H1 (cell line): ENCODE results near the gene PVALB. TPM values are rescaled to one million over a fixed set of nuclear protein-coding genes. Genes with fewer than 3 reads are reported as not detected.
A peak's percentile ranks its signal among the peaks of the same experiment; 100 is the strongest.

Experiments used
- ASH2L ChIP-seq: fragments of 200-600, 300-600 bp; sonication (generic); IDR thresholded peaks from one replicate; pipeline ENCODE4 v1.7.1; 2017; ENCODE audit warnings: low read length
- BACH1 ChIP-seq: IDR thresholded peaks from 2 replicates; pipeline ENCODE4 v1.6.1; 2012; ENCODE audit warnings: low read length, improper control_type of control experiment
- CEBPB ChIP-seq: IDR thresholded peaks from 2 replicates; pipeline ENCODE4 v1.6.1; 2012; ENCODE audit warnings: low read depth, low read length
- EP300 ChIP-seq, 2 experiments: IDR thresholded peaks; 1 replicate in 1 of 2; 2 replicates in 1 of 2; pipeline ENCODE4 v1.6.1; 2011 to 2012; ENCODE audit warnings: low read depth in 2 of 2, low read length in 2 of 2, mild to moderate bottlenecking in 2 of 2, borderline replicate concordance in 1 of 2, inconsistent platforms in 1 of 2, moderate library complexity in 1 of 2
- EZH2 ChIP-seq: fragments of 200-600 bp; sonication (generic); IDR thresholded peaks from 2 replicates; pipeline ENCODE4 v1.7.1; 2012; ENCODE audit warnings: low read depth, mild to moderate bottlenecking, moderate library complexity, low read length, inconsistent platforms; ENCODE audit not compliant: severe bottlenecking
- GABPA ChIP-seq: IDR thresholded peaks from 2 replicates; pipeline ENCODE4 v1.6.1; 2011; ENCODE audit warnings: mild to moderate bottlenecking, low read length, moderate library complexity, borderline replicate concordance; ENCODE audit not compliant: insufficient read depth
- GTF2F1 ChIP-seq: IDR thresholded peaks from 2 replicates; pipeline ENCODE4 v1.6.1; 2012; ENCODE audit warnings: low read depth, low read length, improper control_type of control experiment, borderline replicate concordance
- NANOG ChIP-seq: IDR thresholded peaks from 2 replicates; pipeline ENCODE4 v1.6.1; 2011; ENCODE audit warnings: low read length, low read depth, mild to moderate bottlenecking, inconsistent platforms; ENCODE audit not compliant: insufficient read depth, poor library complexity, severe bottlenecking
- PHF8 ChIP-seq: fragments of 200-600 bp; sonication (generic); conservative IDR thresholded peaks from 2 replicates; pipeline ENCODE4 v1.7.1; 2012; ENCODE audit warnings: low read depth, mild to moderate bottlenecking, inconsistent platforms, low read length, moderate library complexity
- POLR2A ChIP-seq, 2 experiments: IDR thresholded peaks; 1 replicate in 1 of 2; 2 replicates in 1 of 2; pipeline ENCODE4 v1.6.1; 2011; ENCODE audit warnings: low read depth in 2 of 2, low read length in 2 of 2, mild to moderate bottlenecking in 2 of 2; ENCODE audit errors: control extremely low read depth in 1 of 2
- RNF2 ChIP-seq: fragments of 200-900, 300-1000 bp; sonication (generic); IDR thresholded peaks from 2 replicates; pipeline ENCODE4 v1.7.1; 2016; ENCODE audit warnings: borderline replicate concordance, low read depth, mild to moderate bottlenecking, antibody characterized with exemption, low read length; ENCODE audit not compliant: poor library complexity, severe bottlenecking; ENCODE audit errors: missing control alignments
- SIN3A ChIP-seq, 2 experiments: IDR thresholded peaks in 1 of 2; conservative IDR thresholded peaks in 1 of 2; 2 replicates each; pipeline ENCODE4 v1.6.1; 2011 to 2012; ENCODE audit warnings: low read length in 2 of 2, improper control_type of control experiment in 1 of 2, low read depth in 1 of 2, mild to moderate bottlenecking in 1 of 2
- SP1 ChIP-seq: IDR thresholded peaks from 2 replicates; pipeline ENCODE4 v1.6.1; 2011; ENCODE audit warnings: low read depth, low read length
- SUZ12 ChIP-seq: fragments of 200-600 bp; sonication (generic); IDR thresholded peaks from 2 replicates; pipeline ENCODE4 v1.6.1; 2012; ENCODE audit warnings: mild to moderate bottlenecking, inconsistent platforms, low read length, moderate library complexity, mixed read lengths
- TBP ChIP-seq: IDR thresholded peaks from 2 replicates; pipeline ENCODE4 v1.6.1; 2011; ENCODE audit warnings: low read depth, low read length, improper control_type of control experiment
- polyA plus RNA-seq, 7 experiments: library from polyadenylated mRNA; depleted of rRNA in 3 of 7; stranded (reverse) in 5 of 7; unstranded in 2 of 7; fragments of >200 nt in 5 of 7; fragments of 200-250 nt in 2 of 7; gene quantifications; 1 replicate in 5 of 7; 2 replicates in 1 of 7; 4 replicates in 1 of 7; pipeline versions ENCODE4 v1.2.1 to v1.2.3, GENCODE V29; 2011 to 2013; ENCODE audit warnings: missing spikeins in 2 of 7, mixed read lengths in 2 of 7
- total RNA-seq: library from RNA; stranded (reverse); fragmentation: NEBNext Ultra II Directional; extraction: Animal tissue kit (Norgen Biotek cat#: 25700); gene quantifications from 2 replicates; pipeline ENCODE4 v1.2.1, GENCODE V29; 2021
- TF ChIP-seq, protein P1 (sequence below), 3 experiments: IDR thresholded peaks; 1 replicate in 2 of 3; 2 replicates in 1 of 3; pipeline versions ENCODE4 v1.5.1 to v1.6.1; 2011; ENCODE audit warnings: low read length in 3 of 3, mild to moderate bottlenecking in 3 of 3, inconsistent platforms in 2 of 3, low read depth in 1 of 3, moderate library complexity in 1 of 3; ENCODE audit not compliant: insufficient read depth in 1 of 3; ENCODE audit errors: control extremely low read depth in 1 of 3
- TF ChIP-seq, protein P2 (sequence below): IDR thresholded peaks from 2 replicates; pipeline ENCODE4 v1.6.1; 2012; ENCODE audit warnings: inconsistent platforms
- TF ChIP-seq, protein P3 (sequence below): IDR thresholded peaks from 2 replicates; pipeline ENCODE4 v1.6.1; 2012; ENCODE audit warnings: low read length, inconsistent platforms

The PVALB gene
- total and polyA plus RNA-seq, 2 of the 8 experiments (the other 6 are each of a cell fraction or from before 2014, with no cell fraction given), result 1.7 to 5.4 TPM

DNA sequence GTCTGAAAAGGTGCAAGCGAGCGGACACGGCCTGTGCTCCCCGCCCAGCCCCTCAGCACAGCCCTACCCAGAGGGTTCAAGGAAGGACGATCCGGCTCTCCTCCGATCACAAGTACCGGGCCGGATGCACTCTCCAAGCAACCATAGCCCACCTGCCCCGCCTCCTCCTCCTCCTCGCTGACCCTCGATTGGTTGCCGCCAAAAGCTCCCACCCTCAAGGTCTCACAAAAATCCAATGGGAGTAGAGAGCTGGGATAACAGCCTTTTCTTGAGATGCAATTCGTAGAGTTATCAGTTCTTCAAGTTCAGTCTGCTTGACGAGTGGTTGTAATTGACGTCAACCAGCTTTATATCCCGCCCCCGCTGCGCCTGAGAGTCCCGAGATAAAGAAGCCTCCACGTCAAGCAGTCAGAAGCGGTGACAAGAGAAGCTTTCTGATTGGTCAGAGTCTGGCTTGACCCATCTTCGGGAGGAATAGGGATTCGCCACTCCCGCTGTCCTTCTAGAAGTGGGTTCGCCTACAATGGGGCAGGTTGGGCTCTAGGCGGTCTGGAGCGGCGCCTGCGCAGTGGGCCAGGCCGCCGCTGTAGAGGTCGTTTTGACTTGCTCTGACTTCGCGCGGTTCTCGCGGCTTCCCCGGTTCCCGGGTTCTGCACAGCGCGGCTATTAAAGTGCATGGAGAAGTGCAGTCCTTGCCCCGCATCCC is 40.7 kb downstream of the PVALB start, which contains the start of gene IFT27 (continued):
- TF ChIP-seq GTF2F1 (no peak), SIN3A (conservative IDR thresholded peaks at IDR 0.05 in 1 of 2, IDR thresholded peaks at IDR 0.05 in 1 of 2; ENCODE audit: low read depth in 1 of 2, low read length in 2 of 2) (peak in 1 of 2 experiments; percentile 63; a peak in 1 of 4 replicates), ASH2L (peak; percentile 46), NANOG (peak; percentile 74), SP1 (peak; percentile 99), TBP (no peak), BACH1 (no peak), GABPA (no peak), SUZ12 (no peak), POLR2A (IDR thresholded peaks at IDR 0.05; ENCODE audit: control extremely low read depth in 1 of 2, low read depth in 2 of 2, low read length in 2 of 2) (peak in 1 of 2 experiments; percentile 59; a peak in 1 of 3 replicates), RNF2 (no peak), EP300 (IDR thresholded peaks at IDR 0.05; ENCODE audit: borderline replicate concordance in 1 of 2, low read depth in 2 of 2, low read length in 2 of 2) (no peak), EZH2 (no peak), CEBPB (no peak), PHF8 (0 out of 2 replicates have a peak, but pooled peaks have one; percentile 14)
- TF ChIP-seq, protein P1, sequence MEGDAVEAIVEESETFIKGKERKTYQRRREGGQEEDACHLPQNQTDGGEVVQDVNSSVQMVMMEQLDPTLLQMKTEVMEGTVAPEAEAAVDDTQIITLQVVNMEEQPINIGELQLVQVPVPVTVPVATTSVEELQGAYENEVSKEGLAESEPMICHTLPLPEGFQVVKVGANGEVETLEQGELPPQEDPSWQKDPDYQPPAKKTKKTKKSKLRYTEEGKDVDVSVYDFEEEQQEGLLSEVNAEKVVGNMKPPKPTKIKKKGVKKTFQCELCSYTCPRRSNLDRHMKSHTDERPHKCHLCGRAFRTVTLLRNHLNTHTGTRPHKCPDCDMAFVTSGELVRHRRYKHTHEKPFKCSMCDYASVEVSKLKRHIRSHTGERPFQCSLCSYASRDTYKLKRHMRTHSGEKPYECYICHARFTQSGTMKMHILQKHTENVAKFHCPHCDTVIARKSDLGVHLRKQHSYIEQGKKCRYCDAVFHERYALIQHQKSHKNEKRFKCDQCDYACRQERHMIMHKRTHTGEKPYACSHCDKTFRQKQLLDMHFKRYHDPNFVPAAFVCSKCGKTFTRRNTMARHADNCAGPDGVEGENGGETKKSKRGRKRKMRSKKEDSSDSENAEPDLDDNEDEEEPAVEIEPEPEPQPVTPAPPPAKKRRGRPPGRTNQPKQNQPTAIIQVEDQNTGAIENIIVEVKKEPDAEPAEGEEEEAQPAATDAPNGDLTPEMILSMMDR (IDR thresholded peaks at IDR 0.05; ENCODE audit: control extremely low read depth in 1 of 3, insufficient read depth in 1 of 3, low read depth in 1 of 3, low read length in 3 of 3), result no peak
- TF ChIP-seq, protein P2, sequence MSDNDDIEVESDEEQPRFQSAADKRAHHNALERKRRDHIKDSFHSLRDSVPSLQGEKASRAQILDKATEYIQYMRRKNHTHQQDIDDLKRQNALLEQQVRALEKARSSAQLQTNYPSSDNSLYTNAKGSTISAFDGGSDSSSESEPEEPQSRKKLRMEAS, result peak; percentile 38; the same call in 1 of the 2 replicates
- TF ChIP-seq, protein P3, sequence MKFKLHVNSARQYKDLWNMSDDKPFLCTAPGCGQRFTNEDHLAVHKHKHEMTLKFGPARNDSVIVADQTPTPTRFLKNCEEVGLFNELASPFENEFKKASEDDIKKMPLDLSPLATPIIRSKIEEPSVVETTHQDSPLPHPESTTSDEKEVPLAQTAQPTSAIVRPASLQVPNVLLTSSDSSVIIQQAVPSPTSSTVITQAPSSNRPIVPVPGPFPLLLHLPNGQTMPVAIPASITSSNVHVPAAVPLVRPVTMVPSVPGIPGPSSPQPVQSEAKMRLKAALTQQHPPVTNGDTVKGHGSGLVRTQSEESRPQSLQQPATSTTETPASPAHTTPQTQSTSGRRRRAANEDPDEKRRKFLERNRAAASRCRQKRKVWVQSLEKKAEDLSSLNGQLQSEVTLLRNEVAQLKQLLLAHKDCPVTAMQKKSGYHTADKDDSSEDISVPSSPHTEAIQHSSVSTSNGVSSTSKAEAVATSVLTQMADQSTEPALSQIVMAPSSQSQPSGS, result no peak; the same call in 1 of the 2 replicates
